BLaER1 (cell line): Measurements from ENCODE around the gene PTPN22.

Experiments used
- H3K27ac ChIP-seq: shearing (Covaris generic); formaldehyde crosslinking; 2 replicates; pipeline ENCODE4 v1.8.1; 2022
- H3K27me3 ChIP-seq: shearing (Covaris generic); formaldehyde crosslinking; 2 replicates; pipeline ENCODE4 v1.8.1; 2022
- H3K36me3 ChIP-seq: shearing (Covaris generic); formaldehyde crosslinking; 2 replicates; pipeline ENCODE4 v1.8.1; 2022
- H3K4me1 ChIP-seq: shearing (Covaris generic); formaldehyde crosslinking; 2 replicates; pipeline ENCODE4 v1.8.1; 2022
- H3K4me2 ChIP-seq: shearing (Covaris generic); formaldehyde crosslinking; 2 replicates; pipeline ENCODE4 v1.8.1; 2022
- H3K4me3 ChIP-seq: shearing (Covaris generic); formaldehyde crosslinking; 2 replicates; pipeline ENCODE4 v1.8.1; 2022
- H3K9ac ChIP-seq: shearing (Covaris generic); formaldehyde crosslinking; 2 replicates; pipeline ENCODE4 v1.8.1; 2022
- H3K9me3 ChIP-seq: shearing (Covaris generic); formaldehyde crosslinking; 2 replicates; pipeline ENCODE4 v1.8.1; 2022
- H4K20me1 ChIP-seq: shearing (Covaris generic); formaldehyde crosslinking; 2 replicates; pipeline ENCODE4 v1.8.1; 2022
- Cebpa-rat ChIP-seq: shearing (Covaris generic); IDR thresholded peaks from 2 replicates; pipeline ENCODE4 v1.8.1; 2022

The PTPN22 gene

DNA sequence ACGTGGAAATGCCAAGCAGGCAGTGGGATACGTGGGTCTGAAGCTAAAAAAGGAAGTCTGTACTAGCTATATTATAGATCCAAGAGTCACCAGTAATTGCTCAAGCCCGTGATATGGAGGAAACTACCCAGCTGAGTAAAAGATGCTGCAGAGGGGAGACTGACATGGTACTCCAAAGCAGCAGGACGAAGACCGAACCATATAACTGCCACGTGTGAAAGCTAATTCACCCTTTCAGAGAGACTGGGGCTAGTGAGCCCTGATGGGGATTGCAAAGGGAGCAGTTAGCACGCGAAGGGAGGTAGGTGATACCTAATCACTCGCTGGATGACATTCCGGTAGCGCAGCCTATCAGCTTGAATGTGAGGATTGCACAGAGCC, 32.8 kb upstream of the PTPN22 start:
- Histone ChIP-seq H4K20me1 (no peaks in the 10 kb centered on the region), H3K9ac (peak overlapping the region; percentile 86), H3K27me3 (no peaks in the 10 kb centered on the region), H3K27ac (peak overlapping the region; percentile 83), H3K4me3 (peak overlapping the region; percentile 88), H3K36me3 (peaks cover 57% of the 10 kb centered on the region), H3K4me1 (peaks cover 47% of the 10 kb centered on the region), H3K4me2 (peak overlapping the region; percentile 83), H3K9me3 (no peaks in the 10 kb centered on the region)
- no peak for TF ChIP-seq Cebpa-rat

DNA sequence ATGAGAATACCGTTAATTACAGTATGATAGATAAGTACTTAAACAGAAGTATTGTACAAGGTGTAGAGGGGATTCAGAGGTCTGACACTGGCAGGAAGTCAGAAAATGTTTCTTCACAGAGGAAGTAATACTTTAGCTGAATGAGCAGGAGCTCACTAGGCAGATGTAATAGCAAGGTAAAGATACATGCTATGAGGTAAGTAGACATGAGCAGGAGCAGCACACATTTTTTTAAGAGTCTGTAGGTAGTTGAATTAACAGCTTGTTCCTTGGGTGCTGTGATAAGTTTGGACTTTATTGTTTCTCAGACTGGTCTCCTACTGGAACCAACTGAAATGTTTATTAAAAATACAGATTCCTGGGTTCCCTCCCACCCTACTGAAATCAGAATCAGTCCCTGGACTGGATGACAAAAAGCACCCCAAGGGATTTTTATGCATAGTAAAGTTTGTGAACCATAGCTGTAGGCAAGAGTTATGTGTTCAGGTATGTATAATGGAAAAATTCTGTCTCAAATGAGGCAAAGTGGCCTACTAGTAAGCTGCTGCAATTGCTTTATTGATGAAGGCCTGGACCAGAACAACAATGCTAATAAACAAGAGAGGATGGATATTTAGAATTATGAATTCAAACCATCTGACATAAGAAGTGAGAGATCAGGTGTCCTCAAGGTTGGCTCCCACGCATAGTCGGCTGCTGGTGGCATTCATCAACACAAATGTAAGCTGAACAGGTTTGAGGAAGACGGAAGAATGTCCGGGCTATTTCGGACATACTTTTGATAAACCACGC, 32.2 kb upstream of the PTPN22 start:
- no peak for TF ChIP-seq Cebpa-rat
- peak overlapping the region; percentile 83 for H3K27ac ChIP-seq

DNA sequence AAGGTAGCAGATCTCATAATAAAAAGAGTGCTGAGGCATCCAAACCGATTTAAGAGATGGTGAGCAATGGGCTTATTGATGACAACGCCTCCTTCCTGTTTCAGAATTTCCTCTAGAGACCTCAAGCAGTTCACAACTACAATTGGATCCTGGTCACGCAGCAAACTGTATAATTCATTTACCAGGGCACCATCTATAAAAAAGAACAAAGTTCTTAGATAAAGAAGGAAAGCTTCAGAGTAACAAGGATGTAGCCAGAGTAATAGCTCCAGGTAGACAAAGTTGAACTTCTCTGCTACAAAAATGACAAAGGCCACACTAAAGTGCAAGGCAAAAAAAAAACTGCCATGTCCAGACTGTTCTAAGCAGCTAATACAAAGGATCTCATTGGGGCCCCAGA, 29.7 kb upstream of the PTPN22 start:
- Histone ChIP-seq H3K27me3 (no peaks in the 10 kb centered on the region), H3K27ac (no peak overlapping the region), H4K20me1 (no peaks in the 10 kb centered on the region), H3K4me1 (peaks cover 31% of the 10 kb centered on the region), H3K9ac (no peak overlapping the region), H3K36me3 (peaks cover 64% of the 10 kb centered on the region), H3K4me3 (no peak overlapping the region), H3K9me3 (no peaks in the 10 kb centered on the region), H3K4me2 (no peak overlapping the region)
- TF ChIP-seq Cebpa-rat = no peak

More for the DNA sequence above, 32.2 kb upstream of the PTPN22 start:
- no peaks in the 10 kb centered on the region for H3K9me3 ChIP-seq
- peak overlapping the region; percentile 83 for H3K4me2 ChIP-seq
- peaks cover 60% of the 10 kb centered on the region for H3K36me3 ChIP-seq
- no peaks in the 10 kb centered on the region for H3K27me3 ChIP-seq
- peak overlapping the region; percentile 88 for H3K4me3 ChIP-seq
- H4K20me1 ChIP-seq = no peaks in the 10 kb centered on the region
- H3K9ac ChIP-seq = peak overlapping the region; percentile 86
- peaks cover 47% of the 10 kb centered on the region for H3K4me1 ChIP-seq

DNA sequence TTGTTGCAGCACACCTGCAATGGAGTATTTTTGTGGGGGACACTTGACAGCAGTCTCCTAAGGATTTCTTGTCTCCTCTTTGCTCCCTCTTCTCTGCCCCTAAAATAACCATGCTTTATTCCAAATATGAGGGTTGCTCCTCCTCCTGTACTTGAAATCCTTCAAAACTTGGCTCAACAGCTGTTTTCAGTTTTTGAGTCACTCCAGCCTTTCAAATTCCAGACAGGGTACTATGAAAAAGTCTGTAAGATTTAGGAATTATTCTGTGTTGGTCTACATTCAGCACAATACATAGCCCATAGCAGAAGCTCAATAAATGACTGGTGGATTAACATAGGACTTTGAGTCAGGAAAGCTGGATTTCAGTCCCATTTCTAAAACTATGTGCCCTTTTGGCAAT, 27.6 kb upstream of the PTPN22 start:
- no peak overlapping the region for H3K4me3 ChIP-seq
- H3K27me3 ChIP-seq = no peaks in the 10 kb centered on the region
- no peak for TF ChIP-seq Cebpa-rat
- H3K9me3 ChIP-seq = no peaks in the 10 kb centered on the region
- H3K9ac ChIP-seq = no peak overlapping the region
- no peak overlapping the region for H3K27ac ChIP-seq
- peaks cover 24% of the 10 kb centered on the region for H3K4me1 ChIP-seq
- H3K36me3 ChIP-seq = peaks cover 85% of the 10 kb centered on the region
- H4K20me1 ChIP-seq = no peaks in the 10 kb centered on the region
- H3K4me2 ChIP-seq = no peak overlapping the region

DNA sequence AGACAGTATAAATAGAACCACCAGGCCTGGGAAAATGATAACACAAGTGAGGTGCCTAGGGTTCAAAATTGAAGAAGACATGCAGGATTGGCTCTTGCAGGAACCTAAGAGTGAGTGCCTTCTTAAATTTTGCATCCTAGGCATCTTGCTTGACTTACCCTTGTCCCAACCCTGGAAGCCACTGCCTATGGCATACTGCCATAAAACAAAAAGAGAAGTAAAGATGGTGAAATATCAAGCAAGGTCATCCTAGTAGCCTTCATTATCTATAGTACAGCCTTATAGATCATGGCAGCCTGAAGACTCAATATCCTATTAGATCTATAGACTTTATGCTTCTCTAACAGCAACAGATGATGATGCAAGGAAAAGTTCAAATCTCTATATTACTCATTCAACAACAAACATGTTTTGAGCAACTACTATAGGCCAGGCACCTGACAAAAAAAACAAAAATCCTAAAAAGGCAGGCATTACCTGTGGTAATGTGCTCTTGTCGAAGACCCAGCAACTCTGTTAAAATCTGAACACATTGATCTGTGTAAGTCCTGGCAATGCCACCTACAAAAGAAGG, 26.8 kb upstream of the PTPN22 start:
- no peaks in the 10 kb centered on the region for H4K20me1 ChIP-seq
- peaks cover 89% of the 10 kb centered on the region for H3K36me3 ChIP-seq
- no peaks in the 10 kb centered on the region for H3K27me3 ChIP-seq
- H3K9ac ChIP-seq = no peak overlapping the region
- peaks cover 16% of the 10 kb centered on the region for H3K4me1 ChIP-seq
- H3K4me3 ChIP-seq = no peak overlapping the region
- no peak overlapping the region for H3K27ac ChIP-seq
- no peaks in the 10 kb centered on the region for H3K9me3 ChIP-seq
- TF ChIP-seq Cebpa-rat = no peak
- no peak overlapping the region for H3K4me2 ChIP-seq

DNA sequence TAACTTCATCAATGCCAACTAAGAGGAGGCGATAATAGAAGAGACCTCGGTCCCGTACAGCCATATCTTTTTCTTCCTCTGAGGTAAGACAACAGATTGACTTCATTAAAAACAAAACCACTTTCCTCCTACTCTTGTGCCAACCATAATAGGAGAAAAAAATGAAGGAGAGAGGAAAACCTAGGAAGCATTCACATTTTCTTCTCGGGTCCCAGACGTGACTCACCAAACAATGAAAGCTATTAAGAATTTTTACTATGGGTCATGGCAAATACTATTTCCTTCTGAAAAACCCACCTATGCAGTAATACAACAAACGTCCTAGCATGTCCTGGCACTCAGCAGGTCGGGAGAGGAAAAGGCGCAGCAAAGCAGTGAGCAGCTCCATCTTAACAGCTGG, 24.4 kb upstream of the PTPN22 start:
- TF ChIP-seq Cebpa-rat = no peak
- Histone ChIP-seq H3K4me3 (no peak overlapping the region), H3K4me2 (no peak overlapping the region), H3K27ac (no peak overlapping the region), H3K9ac (no peak overlapping the region), H3K27me3 (no peaks in the 10 kb centered on the region), H4K20me1 (no peaks in the 10 kb centered on the region), H3K36me3 (peaks cover 74% of the 10 kb centered on the region), H3K4me1 (peaks cover 14% of the 10 kb centered on the region), H3K9me3 (no peaks in the 10 kb centered on the region)

DNA sequence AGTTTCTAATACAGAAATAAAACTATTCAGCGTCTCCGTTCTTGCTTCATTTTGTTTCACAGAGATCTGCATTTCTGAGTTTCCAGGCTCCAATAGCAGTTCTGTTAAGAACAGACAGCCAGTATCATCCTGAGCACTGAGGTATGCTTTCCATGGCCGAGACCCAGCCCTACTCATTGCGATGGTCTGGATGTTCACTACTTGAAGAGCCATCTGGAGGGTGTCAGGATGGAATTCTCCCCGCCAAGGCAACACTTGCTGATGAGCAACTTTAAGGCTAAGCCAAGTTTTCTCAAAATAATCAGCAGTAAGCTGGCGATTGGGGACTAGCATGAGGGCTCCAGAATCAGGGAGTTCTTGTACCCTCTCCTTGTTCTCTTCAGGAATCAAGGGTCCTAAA, 23.6 kb upstream of the PTPN22 start:
- peaks cover 14% of the 10 kb centered on the region for H3K4me1 ChIP-seq
- H3K4me2 ChIP-seq = no peak overlapping the region
- no peaks in the 10 kb centered on the region for H3K27me3 ChIP-seq
- no peak for TF ChIP-seq Cebpa-rat
- no peak overlapping the region for H3K27ac ChIP-seq
- no peaks in the 10 kb centered on the region for H3K9me3 ChIP-seq
- no peaks in the 10 kb centered on the region for H4K20me1 ChIP-seq
- H3K4me3 ChIP-seq = no peak overlapping the region
- peaks cover 65% of the 10 kb centered on the region for H3K36me3 ChIP-seq
- no peak overlapping the region for H3K9ac ChIP-seq

DNA sequence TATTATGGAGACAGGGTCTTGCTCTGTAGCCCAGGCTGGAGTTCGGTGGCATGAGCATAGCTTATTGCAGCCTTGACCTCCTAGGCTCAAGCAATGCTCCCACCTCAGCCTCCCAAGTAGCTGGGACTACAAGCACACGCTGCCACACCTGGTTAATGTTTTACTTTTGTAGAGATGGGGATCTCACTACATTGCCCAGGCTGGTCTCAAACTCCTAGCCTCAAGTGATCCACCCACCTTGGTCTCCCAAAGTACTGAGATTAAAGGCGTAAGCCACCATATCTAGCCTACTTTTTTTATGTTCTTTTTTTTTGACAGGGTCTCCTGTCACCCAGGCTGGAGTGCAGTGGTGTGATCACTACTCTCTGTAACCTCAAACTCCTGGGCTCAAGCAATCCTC, 21.8 kb upstream of the PTPN22 start:
- no peaks in the 10 kb centered on the region for H3K27me3 ChIP-seq
- H3K4me1 ChIP-seq = peaks cover 14% of the 10 kb centered on the region
- H3K36me3 ChIP-seq = peaks cover 47% of the 10 kb centered on the region
- no peak overlapping the region for H3K4me2 ChIP-seq
- no peak overlapping the region for H3K9ac ChIP-seq
- H3K9me3 ChIP-seq = no peaks in the 10 kb centered on the region
- no peaks in the 10 kb centered on the region for H4K20me1 ChIP-seq
- TF ChIP-seq Cebpa-rat = no peak
- no peak overlapping the region for H3K27ac ChIP-seq
- H3K4me3 ChIP-seq = no peak overlapping the region

DNA sequence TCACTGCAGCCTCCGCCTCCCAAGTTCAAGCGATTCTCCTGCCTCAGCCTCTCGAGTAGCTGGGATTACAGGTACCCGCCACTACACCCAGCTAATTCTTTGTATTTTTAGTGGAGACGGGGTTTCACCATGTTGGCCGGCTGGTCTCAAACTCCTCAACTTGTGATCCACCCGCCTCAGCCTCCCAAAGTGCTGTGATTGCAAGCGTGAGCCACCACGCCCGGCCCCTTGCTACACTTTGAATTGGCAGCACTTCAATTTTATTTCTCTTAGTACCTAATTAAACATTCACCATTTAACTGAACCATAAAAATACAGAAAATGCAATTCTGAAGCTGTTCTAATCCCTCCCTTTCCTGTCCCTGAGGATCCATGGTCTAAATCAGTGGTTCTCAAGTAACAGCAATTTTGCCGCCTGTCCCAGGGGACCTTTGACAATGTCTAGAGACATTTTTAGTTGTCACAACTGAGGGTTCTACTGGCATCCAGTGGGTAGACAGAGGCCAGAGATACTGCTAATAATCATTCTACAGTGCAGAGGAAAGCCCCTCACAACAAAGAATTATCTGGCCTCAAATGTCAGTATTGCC, 20.2 kb upstream of the PTPN22 start:
- no peaks in the 10 kb centered on the region for H3K27me3 ChIP-seq
- no peak for TF ChIP-seq Cebpa-rat
- peak overlapping the region; percentile 63 for H3K4me2 ChIP-seq
- H3K36me3 ChIP-seq = peaks cover 31% of the 10 kb centered on the region
- no peaks in the 10 kb centered on the region for H3K9me3 ChIP-seq
- no peak overlapping the region for H3K4me3 ChIP-seq
- no peak overlapping the region for H3K27ac ChIP-seq
- peaks cover 14% of the 10 kb centered on the region for H3K4me1 ChIP-seq
- no peaks in the 10 kb centered on the region for H4K20me1 ChIP-seq
- H3K9ac ChIP-seq = no peak overlapping the region

DNA sequence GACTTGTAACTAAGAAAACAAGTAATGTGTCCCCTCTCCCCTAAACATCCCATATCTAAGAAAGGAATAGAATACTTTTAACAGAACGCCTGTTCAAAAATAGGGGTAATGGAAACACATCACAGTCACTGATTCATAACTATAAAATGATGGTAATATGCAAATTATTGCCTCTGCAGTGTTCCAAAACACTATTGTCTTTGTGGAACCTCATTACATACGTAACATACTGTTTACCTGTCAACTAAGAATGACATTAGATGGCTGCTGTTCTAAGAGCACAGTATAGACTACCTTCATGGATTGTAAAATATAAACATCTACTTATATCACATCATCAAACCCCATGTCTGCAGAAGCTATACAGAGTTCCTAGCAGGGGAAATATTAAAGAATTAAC, 19.3 kb upstream of the PTPN22 start:
- no peak overlapping the region for H3K4me2 ChIP-seq
- H3K27me3 ChIP-seq = no peaks in the 10 kb centered on the region
- no peak overlapping the region for H3K27ac ChIP-seq
- H3K9ac ChIP-seq = no peak overlapping the region
- H3K36me3 ChIP-seq = peaks cover 22% of the 10 kb centered on the region
- no peak overlapping the region for H3K4me3 ChIP-seq
- no peak for TF ChIP-seq Cebpa-rat
- H3K4me1 ChIP-seq = peaks cover 14% of the 10 kb centered on the region
- H4K20me1 ChIP-seq = no peaks in the 10 kb centered on the region
- H3K9me3 ChIP-seq = no peaks in the 10 kb centered on the region
